ENCODE data around the gene ANKRD44.

Gene ANKRD44

GRCh38 chr2:197164141-197164754, 146.3 kb downstream of the ANKRD44 start:
- no peak overlapping the region for H3K4me2 ChIP-seq (ENCODE audit: low read length)
- no peaks in the 10 kb centered on the region for H3K27me3 ChIP-seq (ENCODE audit: control insufficient read depth, low read length)
- TF ChIP-seq EZH2phosphoT487 (IDR thresholded peaks at IDR 0.05; ENCODE audit: borderline replicate concordance, low read length) (no peak), CTCF (IDR thresholded peaks at IDR 0.05; ENCODE audit: low read depth, low read length, poor library complexity, severe bottlenecking) (no peak)
- H3K9me2 ChIP-seq (replicated peaks; ENCODE audit: control insufficient read depth, low read length): no peaks in the 10 kb centered on the region
- H3K27ac ChIP-seq (ENCODE audit: low read depth, low read length): no peak overlapping the region
- 0 out of 2 replicates have a peak, but pooled peaks cover 9% of the 10 kb centered on the region for H3F3A ChIP-seq (ENCODE audit: control insufficient read depth, insufficient read depth)
- no peaks in the 10 kb centered on the region for H4K20me1 ChIP-seq (ENCODE audit: control insufficient read depth, insufficient read depth, low read depth, low read length)
- peaks cover 61% of the 10 kb centered on the region for H3K4me1 ChIP-seq (ENCODE audit: control insufficient read depth, low read length)
- no peaks in the 10 kb centered on the region for H3K9me3 ChIP-seq (ENCODE audit: control insufficient read depth, insufficient read depth, low read length)
- H3K36me3 ChIP-seq (ENCODE audit: control insufficient read depth, low read length): peaks cover 14% of the 10 kb centered on the region
- peaks cover 38% of the 10 kb centered on the region for H3K79me2 ChIP-seq (ENCODE audit: control insufficient read depth, low read length)
- no peak overlapping the region for H3K4me3 ChIP-seq (ENCODE audit: low read length)

- H3K27ac ChIP-seq (ENCODE audit: low read depth, low read length): no peak overlapping the region
- H4K20me1 ChIP-seq (ENCODE audit: control insufficient read depth, insufficient read depth, low read depth, low read length): no peaks in the 10 kb centered on the region
- H3K4me3 ChIP-seq (ENCODE audit: low read length): no peak overlapping the region
- H3K9me2 ChIP-seq (replicated peaks; ENCODE audit: control insufficient read depth, low read length): no peaks in the 10 kb centered on the region
- H3K79me2 ChIP-seq (ENCODE audit: control insufficient read depth, low read length): peaks cover 43% of the 10 kb centered on the region
- no peaks in the 10 kb centered on the region for H3K27me3 ChIP-seq (ENCODE audit: control insufficient read depth, low read length)
- no peaks in the 10 kb centered on the region for H3K9me3 ChIP-seq (ENCODE audit: control insufficient read depth, insufficient read depth, low read length)
- H3K36me3 ChIP-seq (ENCODE audit: control insufficient read depth, low read length): peaks cover 14% of the 10 kb centered on the region
- peaks cover 10% of the 10 kb centered on the region for H3F3A ChIP-seq (ENCODE audit: control insufficient read depth, insufficient read depth)
- TF ChIP-seq EZH2phosphoT487 (IDR thresholded peaks at IDR 0.05; ENCODE audit: borderline replicate concordance, low read length): no peak
- no peak for TF ChIP-seq CTCF (IDR thresholded peaks at IDR 0.05; ENCODE audit: low read depth, low read length, poor library complexity, severe bottlenecking)
- H3K4me1 ChIP-seq (ENCODE audit: control insufficient read depth, low read length): peaks cover 61% of the 10 kb centered on the region
- H3K4me2 ChIP-seq (ENCODE audit: low read length): no peak overlapping the region
These were observed 146.9 kb downstream of the ANKRD44 start for GRCh38 chr2:197163712-197164140.

- Histone ChIP-seq H3K36me3 (ENCODE audit: control insufficient read depth, low read length) (peaks cover 13% of the 10 kb centered on the region), H4K20me1 (ENCODE audit: control insufficient read depth, insufficient read depth, low read depth, low read length) (no peaks in the 10 kb centered on the region), H3K4me1 (ENCODE audit: control insufficient read depth, low read length) (peaks cover 67% of the 10 kb centered on the region), H3K27me3 (ENCODE audit: control insufficient read depth, low read length) (no peaks in the 10 kb centered on the region), H3K79me2 (ENCODE audit: control insufficient read depth, low read length) (peaks cover 49% of the 10 kb centered on the region), H3K9me2 (replicated peaks; ENCODE audit: control insufficient read depth, low read length) (no peaks in the 10 kb centered on the region), H3K9me3 (ENCODE audit: control insufficient read depth, insufficient read depth, low read length) (peaks cover 2% of the 10 kb centered on the region; the same call in 1 of the 2 replicates), H3K27ac (ENCODE audit: low read depth, low read length) (no peak overlapping the region), H3F3A (ENCODE audit: control insufficient read depth, insufficient read depth) (peaks cover 21% of the 10 kb centered on the region), H3K4me2 (ENCODE audit: low read length) (0 out of 2 replicates have a peak overlapping the region, but pooled peaks have one; percentile 96), H3K4me3 (ENCODE audit: low read length) (no peak overlapping the region)
- no peak for TF ChIP-seq EZH2phosphoT487 (IDR thresholded peaks at IDR 0.05; ENCODE audit: borderline replicate concordance, low read length)
- TF ChIP-seq CTCF (IDR thresholded peaks at IDR 0.05; ENCODE audit: low read depth, low read length, poor library complexity, severe bottlenecking): no peak
These were observed 148.8 kb downstream of the ANKRD44 start for GRCh38 chr2:197161774-197162173.

Data from DOHH2 (cell line).